Measurements from ENCODE around the gene CNTNAP2. TPM values are rescaled to one million over a fixed set of nuclear protein-coding genes. Genes with fewer than 3 reads are reported as not detected.

CNTNAP2 gene
- total RNA-seq, 1 experiment from 2014 or later: 42.5 TPM

DNA sequence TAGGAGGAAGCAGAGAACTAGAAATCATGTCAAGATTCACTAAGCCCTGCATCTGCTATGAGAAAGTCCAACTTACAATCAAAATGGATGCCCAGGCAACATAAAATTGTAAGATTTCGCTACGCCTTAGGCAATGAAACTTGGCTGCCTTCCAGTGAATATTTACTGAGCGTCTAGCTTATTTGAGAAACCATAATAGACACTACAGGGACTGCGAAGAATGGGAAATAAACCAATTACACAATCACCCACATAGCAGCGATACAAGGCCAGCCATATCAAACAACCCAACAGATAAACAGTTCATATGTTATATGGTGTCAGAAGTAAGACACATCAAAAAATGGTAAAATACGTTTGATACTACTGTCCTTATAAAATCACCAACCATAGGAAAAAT, 1928.9 kb downstream of the CNTNAP2 start:
- CTCF ChIA-PET: no interaction called here
- Histone ChIP-seq H3K4me3 (ENCODE audit: low read depth, low read length) (no peak overlapping the region), H3K27me3 (replicated peaks; ENCODE audit: control insufficient read depth, insufficient read depth, low read length) (no peaks in the 10 kb centered on the region; the same call in 1 of the 2 replicates), H3K9me3 (no peaks in the 10 kb centered on the region), H3K36me3 (ENCODE audit: control insufficient read depth, insufficient read depth, low read length) (no peaks in the 10 kb centered on the region), H3K4me1 (no peaks in the 10 kb centered on the region)
- DNase-seq: no peak
- H3K36me3 Mint-ChIP-seq (ENCODE audit: insufficient read depth, unreplicated experiment): no peaks in the 10 kb centered on the region
- intact Hi-C loops (cut with micrococcal nuclease; ENCODE audit: unreplicated experiment): no loop called here
- POLR2A ChIA-PET: no interaction called here
- H3K4me1 Mint-ChIP-seq (ENCODE audit: low read depth, unreplicated experiment): no peaks in the 10 kb centered on the region
- BruUV-seq (replicated peaks): no TSS peak
- no peak overlapping the region for H3K27ac Mint-ChIP-seq (ENCODE audit: unreplicated experiment)
- H3K27me3 Mint-ChIP-seq (ENCODE audit: insufficient read depth, unreplicated experiment): peaks cover 5% of the 10 kb centered on the region
- no peak overlapping the region for H3K4me3 Mint-ChIP-seq (ENCODE audit: unreplicated experiment)
- TF ChIP-seq, protein P1, sequence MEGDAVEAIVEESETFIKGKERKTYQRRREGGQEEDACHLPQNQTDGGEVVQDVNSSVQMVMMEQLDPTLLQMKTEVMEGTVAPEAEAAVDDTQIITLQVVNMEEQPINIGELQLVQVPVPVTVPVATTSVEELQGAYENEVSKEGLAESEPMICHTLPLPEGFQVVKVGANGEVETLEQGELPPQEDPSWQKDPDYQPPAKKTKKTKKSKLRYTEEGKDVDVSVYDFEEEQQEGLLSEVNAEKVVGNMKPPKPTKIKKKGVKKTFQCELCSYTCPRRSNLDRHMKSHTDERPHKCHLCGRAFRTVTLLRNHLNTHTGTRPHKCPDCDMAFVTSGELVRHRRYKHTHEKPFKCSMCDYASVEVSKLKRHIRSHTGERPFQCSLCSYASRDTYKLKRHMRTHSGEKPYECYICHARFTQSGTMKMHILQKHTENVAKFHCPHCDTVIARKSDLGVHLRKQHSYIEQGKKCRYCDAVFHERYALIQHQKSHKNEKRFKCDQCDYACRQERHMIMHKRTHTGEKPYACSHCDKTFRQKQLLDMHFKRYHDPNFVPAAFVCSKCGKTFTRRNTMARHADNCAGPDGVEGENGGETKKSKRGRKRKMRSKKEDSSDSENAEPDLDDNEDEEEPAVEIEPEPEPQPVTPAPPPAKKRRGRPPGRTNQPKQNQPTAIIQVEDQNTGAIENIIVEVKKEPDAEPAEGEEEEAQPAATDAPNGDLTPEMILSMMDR (IDR thresholded peaks at IDR 0.05; ENCODE audit: insufficient read depth in 1 of 2, low read depth in 1 of 2, low read length in 1 of 2, severe bottlenecking in 1 of 2, unreplicated experiment in 1 of 2): no peak
- no peaks in the 10 kb centered on the region for H3K9me3 Mint-ChIP-seq (ENCODE audit: unreplicated experiment)

DNA sequence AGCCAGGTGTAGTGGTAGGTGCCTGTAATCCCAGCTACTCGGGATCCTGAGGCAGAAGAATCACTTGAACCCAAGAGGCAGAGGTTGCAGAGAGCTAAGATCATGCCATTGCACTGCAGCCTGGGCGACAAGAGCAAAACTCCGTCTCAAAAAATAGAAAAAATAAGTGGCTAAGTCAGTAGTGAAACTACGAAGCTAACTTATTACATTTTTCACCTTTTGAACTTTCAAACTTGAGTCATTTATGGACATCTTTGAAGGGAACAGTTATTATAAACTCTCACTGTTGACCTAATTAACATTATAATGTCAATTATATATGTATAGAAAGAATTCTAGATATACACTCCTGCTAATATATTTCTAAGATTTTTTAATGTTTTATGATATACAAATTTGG, 1932.5 kb downstream of the CNTNAP2 start:
- Mint-ChIP-seq H3K27ac (ENCODE audit: unreplicated experiment) (no peak overlapping the region), H3K4me3 (ENCODE audit: unreplicated experiment) (no peak overlapping the region), H3K4me1 (ENCODE audit: low read depth, unreplicated experiment) (no peaks in the 10 kb centered on the region), H3K27me3 (ENCODE audit: insufficient read depth, unreplicated experiment) (peaks cover 2% of the 10 kb centered on the region), H3K9me3 (ENCODE audit: unreplicated experiment) (no peaks in the 10 kb centered on the region), H3K36me3 (ENCODE audit: insufficient read depth, unreplicated experiment) (no peaks in the 10 kb centered on the region)
- H3K9me3 ChIP-seq: no peaks in the 10 kb centered on the region
- H3K4me3 ChIP-seq (ENCODE audit: low read depth, low read length): no peak overlapping the region
- intact Hi-C loops (cut with micrococcal nuclease; ENCODE audit: unreplicated experiment): no loop called here
- no TSS peak for BruUV-seq (replicated peaks)
- ChIA-PET CTCF (no interaction called here), POLR2A (no interaction called here)
- DNase-seq: no peak
- H3K4me1 ChIP-seq: no peaks in the 10 kb centered on the region
- H3K27me3 ChIP-seq (replicated peaks; ENCODE audit: control insufficient read depth, insufficient read depth, low read length): no peaks in the 10 kb centered on the region; the same call in 1 of the 2 replicates
- H3K36me3 ChIP-seq (ENCODE audit: control insufficient read depth, insufficient read depth, low read length): no peaks in the 10 kb centered on the region
- TF ChIP-seq, protein P1 (IDR thresholded peaks at IDR 0.05; ENCODE audit: insufficient read depth in 1 of 2, low read depth in 1 of 2, low read length in 1 of 2, severe bottlenecking in 1 of 2, unreplicated experiment in 1 of 2): no peak

DNA sequence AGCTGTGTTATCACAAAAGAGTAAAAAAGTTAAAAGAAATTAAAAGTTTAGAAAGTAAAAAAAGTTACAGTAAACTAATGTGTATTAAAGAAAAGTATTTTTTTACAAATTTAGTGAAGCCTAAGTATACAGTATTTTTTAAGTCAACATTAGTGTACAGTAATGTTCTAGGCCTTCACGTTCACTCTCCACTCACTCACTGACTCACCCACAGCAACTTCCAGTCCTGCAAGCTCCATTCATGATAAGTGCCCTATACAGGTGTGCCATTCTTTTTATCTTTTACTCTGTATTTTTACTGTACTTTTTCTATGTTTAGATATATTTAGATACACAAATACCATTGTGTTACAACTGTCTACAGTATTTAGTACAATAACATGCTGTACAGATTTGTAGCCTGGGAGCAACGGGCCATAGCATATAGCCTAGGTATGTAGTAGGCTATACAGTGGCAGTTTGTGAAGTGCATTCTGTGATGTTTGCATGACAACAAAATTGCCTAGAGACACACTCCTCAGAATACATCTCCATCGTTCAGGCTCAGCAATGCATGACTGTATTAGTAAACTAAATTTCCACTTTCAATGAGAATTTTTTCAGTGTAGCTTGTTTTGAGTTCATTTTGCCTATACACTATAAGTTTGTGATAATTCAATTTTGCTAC, 1934.0 kb downstream of the CNTNAP2 start:
- Mint-ChIP-seq H3K4me3 (ENCODE audit: unreplicated experiment) (no peak overlapping the region), H3K36me3 (ENCODE audit: insufficient read depth, unreplicated experiment) (no peaks in the 10 kb centered on the region), H3K27ac (ENCODE audit: unreplicated experiment) (no peak overlapping the region), H3K27me3 (ENCODE audit: insufficient read depth, unreplicated experiment) (peaks cover 2% of the 10 kb centered on the region), H3K9me3 (ENCODE audit: unreplicated experiment) (no peaks in the 10 kb centered on the region), H3K4me1 (ENCODE audit: low read depth, unreplicated experiment) (no peaks in the 10 kb centered on the region)
- ChIA-PET CTCF (no interaction called here), POLR2A (no interaction called here)
- H3K27me3 ChIP-seq (replicated peaks; ENCODE audit: control insufficient read depth, insufficient read depth, low read length): no peaks in the 10 kb centered on the region
- BruUV-seq (replicated peaks): no TSS peak
- no peaks in the 10 kb centered on the region for H3K4me1 ChIP-seq
- no peaks in the 10 kb centered on the region for H3K9me3 ChIP-seq
- H3K4me3 ChIP-seq (ENCODE audit: low read depth, low read length): no peak overlapping the region
- TF ChIP-seq, protein P1 (IDR thresholded peaks at IDR 0.05; ENCODE audit: insufficient read depth in 1 of 2, low read depth in 1 of 2, low read length in 1 of 2, severe bottlenecking in 1 of 2, unreplicated experiment in 1 of 2): no peak
- DNase-seq: no peak
- intact Hi-C loops (cut with micrococcal nuclease; ENCODE audit: unreplicated experiment): no loop called here
- no peaks in the 10 kb centered on the region for H3K36me3 ChIP-seq (ENCODE audit: control insufficient read depth, insufficient read depth, low read length)

Measured in Caco-2 (cell line).